Endothelial cell of umbilical vein (primary cell): ENCODE measurements around the gene PCDHA10.
"Not testable (repeated sequence)": the region's sequence is repeated elsewhere in the genome, so short reads cannot be mapped to it uniquely, and the experiment has no call there.

Experiments used
- EZH2 ChIP-seq: IDR thresholded peaks from 2 replicates; pipeline ENCODE4 v1.6.1; 2012; ENCODE audit warnings: borderline replicate concordance, low read depth, mild to moderate bottlenecking, moderate library complexity, low read length, inconsistent platforms; ENCODE audit not compliant: severe bottlenecking
- POLR2A ChIP-seq: IDR thresholded peaks from 2 replicates; pipeline ENCODE4 v1.6.1; 2012; ENCODE audit warnings: low read depth, mild to moderate bottlenecking, control low read depth, low read length
- POLR2AphosphoS5 ChIP-seq: IDR thresholded peaks from 2 replicates; pipeline ENCODE4 v1.6.1; 2012; ENCODE audit warnings: low read depth, mild to moderate bottlenecking, control low read depth, low read length, moderate library complexity; ENCODE audit not compliant: insufficient read depth
- TF ChIP-seq, protein P1 (sequence below), 2 donors: IDR thresholded peaks; 1 replicate in 1 of 2; 2 replicates in 1 of 2; pipeline ENCODE4 v1.5.1; 2011; ENCODE audit warnings: low read length in 2 of 2, mild to moderate bottlenecking in 2 of 2, moderate library complexity in 2 of 2, control low read depth in 1 of 2, inconsistent platforms in 1 of 2, low read depth in 1 of 2; ENCODE audit not compliant: insufficient read depth in 1 of 2; ENCODE audit errors: extremely low read depth in 1 of 2
- TF ChIP-seq, protein P2 (sequence below): IDR thresholded peaks from 2 replicates; pipeline ENCODE4 v1.6.1; 2011; ENCODE audit not compliant: insufficient read depth, insufficient read length

DNA sequence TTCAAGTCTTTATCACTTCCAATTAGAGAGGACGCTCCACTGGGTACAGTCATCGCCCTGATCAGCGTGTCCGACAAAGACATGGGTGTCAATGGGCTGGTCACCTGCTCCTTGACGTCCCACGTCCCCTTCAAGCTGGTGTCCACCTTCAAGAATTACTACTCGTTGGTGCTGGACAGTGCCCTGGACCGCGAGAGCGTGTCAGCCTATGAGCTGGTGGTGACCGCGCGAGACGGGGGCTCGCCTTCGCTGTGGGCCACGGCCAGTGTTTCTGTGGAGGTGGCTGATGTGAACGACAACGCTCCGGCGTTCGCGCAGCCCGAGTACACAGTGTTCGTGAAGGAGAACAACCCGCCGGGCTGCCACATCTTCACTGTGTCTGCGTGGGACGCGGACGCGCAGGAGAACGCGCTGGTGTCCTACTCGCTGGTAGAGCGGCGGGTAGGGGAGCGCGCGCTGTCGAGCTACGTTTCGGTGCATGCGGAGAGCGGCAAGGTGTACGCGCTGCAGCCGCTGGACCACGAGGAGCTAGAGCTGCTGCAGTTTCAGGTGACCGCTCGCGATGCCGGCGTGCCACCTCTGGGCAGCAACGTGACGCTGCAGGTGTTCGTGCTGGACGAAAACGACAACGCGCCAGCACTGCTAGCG is 47.3 kb upstream of the PCDHA10 start:
- not testable (repeated sequence) for TF ChIP-seq POLR2A, POLR2AphosphoS5, EZH2
- TF ChIP-seq, protein P1, sequence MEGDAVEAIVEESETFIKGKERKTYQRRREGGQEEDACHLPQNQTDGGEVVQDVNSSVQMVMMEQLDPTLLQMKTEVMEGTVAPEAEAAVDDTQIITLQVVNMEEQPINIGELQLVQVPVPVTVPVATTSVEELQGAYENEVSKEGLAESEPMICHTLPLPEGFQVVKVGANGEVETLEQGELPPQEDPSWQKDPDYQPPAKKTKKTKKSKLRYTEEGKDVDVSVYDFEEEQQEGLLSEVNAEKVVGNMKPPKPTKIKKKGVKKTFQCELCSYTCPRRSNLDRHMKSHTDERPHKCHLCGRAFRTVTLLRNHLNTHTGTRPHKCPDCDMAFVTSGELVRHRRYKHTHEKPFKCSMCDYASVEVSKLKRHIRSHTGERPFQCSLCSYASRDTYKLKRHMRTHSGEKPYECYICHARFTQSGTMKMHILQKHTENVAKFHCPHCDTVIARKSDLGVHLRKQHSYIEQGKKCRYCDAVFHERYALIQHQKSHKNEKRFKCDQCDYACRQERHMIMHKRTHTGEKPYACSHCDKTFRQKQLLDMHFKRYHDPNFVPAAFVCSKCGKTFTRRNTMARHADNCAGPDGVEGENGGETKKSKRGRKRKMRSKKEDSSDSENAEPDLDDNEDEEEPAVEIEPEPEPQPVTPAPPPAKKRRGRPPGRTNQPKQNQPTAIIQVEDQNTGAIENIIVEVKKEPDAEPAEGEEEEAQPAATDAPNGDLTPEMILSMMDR (IDR thresholded peaks at IDR 0.05; ENCODE audit: extremely low read depth in 1 of 2, insufficient read depth in 1 of 2, low read depth in 1 of 2, low read length in 2 of 2), result not testable (repeated sequence)
- TF ChIP-seq, protein P2, sequence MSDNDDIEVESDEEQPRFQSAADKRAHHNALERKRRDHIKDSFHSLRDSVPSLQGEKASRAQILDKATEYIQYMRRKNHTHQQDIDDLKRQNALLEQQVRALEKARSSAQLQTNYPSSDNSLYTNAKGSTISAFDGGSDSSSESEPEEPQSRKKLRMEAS, result not testable (repeated sequence)
